B cell (primary cell): Measurements from ENCODE around the gene SORL1. TPM values are rescaled to one million over a fixed set of nuclear protein-coding genes. Genes with fewer than 3 reads are reported as not detected.

Experiments used
- ATAC-seq: fragments of 200-7000 bp; cut with Tn5 transposase; one replicate; pipeline ENCODE4 v1.10.0; 2021; ENCODE audit warnings: low read depth, mild to moderate bottlenecking, moderate number of reproducible peaks, moderate library complexity
- CTCF ChIA-PET: fragments of 350-600 bp; sonication (Branson Sonifier 250); formaldehyde crosslinking; loops from one replicate; lab custom pipeline; 2021; ENCODE audit warnings: antibody characterized with exemption, inconsistent platforms; lab: Charles Lee
- POLR2A ChIA-PET: fragments of 350-600 bp; sonication (Branson Sonifier 250); formaldehyde crosslinking; loops from one replicate; lab custom pipeline; 2021; ENCODE audit warnings: antibody characterized with exemption; lab: Charles Lee
- DNase-seq: peaks from one replicate; pipeline ENCODE4 v3.0.0; 2013
- H2AFZ ChIP-seq: 2 replicates; pipeline ENCODE4 v1.6.1; 2012; ENCODE audit warnings: mild to moderate bottlenecking, low read depth, low read length; ENCODE audit not compliant: insufficient read depth, poor library complexity, severe bottlenecking
- H3K27ac ChIP-seq, 2 donors: 1 replicate in 1 of 2; 2 replicates in 1 of 2; pipeline ENCODE4 v1.5.1; 2012 to 2013; ENCODE audit warnings: low read length in 2 of 2, mild to moderate bottlenecking in 2 of 2, moderate library complexity in 1 of 2
- H3K27me3 ChIP-seq, 4 experiments: fragments of 200-600 bp in 1 of 4; sonication (generic) in 1 of 4; replicated peaks in 1 of 4; 1 replicate in 2 of 4; 2 replicates in 2 of 4; pipeline versions ENCODE4 v1.6.1 to v1.7.0; 2013 to 2016; ENCODE audit warnings: low read length in 3 of 4, mild to moderate bottlenecking in 2 of 4, mixed read lengths in 1 of 4, moderate library complexity in 1 of 4; ENCODE audit not compliant: insufficient read depth in 4 of 4, control insufficient read depth in 3 of 4; ENCODE audit errors: control extremely low read depth in 1 of 4
- H3K36me3 ChIP-seq, 2 experiments: replicated peaks in 1 of 2; 1 replicate in 1 of 2; 2 replicates in 1 of 2; pipeline versions ENCODE4 v1.6.1 to v1.7.1; 2013; ENCODE audit warnings: low read length in 1 of 2; ENCODE audit not compliant: insufficient read depth in 2 of 2, control insufficient read depth in 1 of 2; ENCODE audit errors: control extremely low read depth in 1 of 2, extremely low read depth in 1 of 2
- H3K4me1 ChIP-seq, 2 donors: fragments of 200-600 bp in 1 of 2; sonication (generic) in 1 of 2; 1 replicate in 1 of 2; 2 replicates in 1 of 2; pipeline versions ENCODE4 v1.5.1 to v1.6.1; 2013 to 2017; ENCODE audit warnings: low read length in 2 of 2; ENCODE audit not compliant: control insufficient read depth in 2 of 2, insufficient read depth in 2 of 2
- H3K4me2 ChIP-seq: replicated peaks from 2 replicates; pipeline ENCODE3; 2012; ENCODE audit warnings: mild to moderate bottlenecking, low read depth, low read length; ENCODE audit not compliant: poor library complexity, severe bottlenecking
- H3K4me3 ChIP-seq, 5 experiments: fragments of 200-600 bp in 1 of 5; sonication (generic) in 1 of 5; 1 replicate in 3 of 5; 2 replicates in 2 of 5; pipeline versions ENCODE4 v1.5.1 to v1.7.0; 2011 to 2016; ENCODE audit warnings: low read length in 4 of 5, mild to moderate bottlenecking in 4 of 5, low read depth in 2 of 5, control low read depth in 1 of 5, moderate library complexity in 1 of 5; ENCODE audit not compliant: insufficient read depth in 1 of 5; ENCODE audit errors: control extremely low read depth in 1 of 5, extremely low read depth in 1 of 5
- H3K79me2 ChIP-seq: fragments of 200-600 bp; sonication (generic); one replicate; pipeline ENCODE4 v1.6.0; 2016; ENCODE audit warnings: low read length; ENCODE audit not compliant: control insufficient read depth, insufficient read depth
- H3K9ac ChIP-seq: fragments of 200-600 bp; sonication (generic); 2 replicates; pipeline ENCODE4 v1.6.1; 2017; ENCODE audit warnings: mild to moderate bottlenecking, low read length, moderate library complexity
- H3K9me3 ChIP-seq, 3 donors: one replicate each; pipeline versions ENCODE4 v1.6.1 to v1.7.1; 2013; ENCODE audit warnings: low read length in 2 of 3; ENCODE audit not compliant: control insufficient read depth in 2 of 3, insufficient read depth in 1 of 3; ENCODE audit errors: control extremely low read depth in 1 of 3
- H4K20me1 ChIP-seq: 2 replicates; pipeline ENCODE4 v1.6.0; 2012; ENCODE audit warnings: mild to moderate bottlenecking, low read length; ENCODE audit not compliant: insufficient read depth, control insufficient read depth, poor library complexity, severe bottlenecking
- H3K27ac Mint-ChIP-seq: one replicate; pipeline ENCODE4 v1.8.0; 2021; ENCODE audit warnings: mixed read lengths
- H3K27me3 Mint-ChIP-seq: one replicate; pipeline ENCODE4 v1.8.0; 2021; ENCODE audit warnings: mixed read lengths
- H3K4me1 Mint-ChIP-seq: one replicate; pipeline ENCODE4 v1.8.0; 2021; ENCODE audit warnings: mixed read lengths
- H3K4me3 Mint-ChIP-seq: one replicate; pipeline ENCODE4 v1.8.0; 2021; ENCODE audit warnings: mixed read lengths
- H3K9me3 Mint-ChIP-seq: one replicate; pipeline ENCODE4 v1.8.0; 2022; ENCODE audit warnings: mixed read lengths; ENCODE audit not compliant: insufficient read depth
- EZH2 ChIP-seq: IDR thresholded peaks from 2 replicates; pipeline ENCODE4 v1.6.1; 2012; ENCODE audit warnings: borderline replicate concordance, low read depth, mild to moderate bottlenecking, moderate library complexity, low read length; ENCODE audit not compliant: insufficient read depth, poor library complexity, severe bottlenecking
- WGBS: methylation state at CpG from one replicate; pipeline ENCODE4 v1.1.5; 2013; ENCODE audit warnings: missing lambda C conversion rate; ENCODE audit not compliant: insufficient coverage; 5-methylcytosine and 5-hydroxymethylcytosine counted together
- intact Hi-C: fragments of 100-400 bp; cut with micrococcal nuclease; formaldehyde crosslinking; loops from one replicate; pipeline ENCODE4 v1.10.0; 2022
- polyA plus RNA-seq: library from polyadenylated mRNA; depleted of rRNA; stranded (reverse); fragments of >200 nt; gene quantifications from 2 replicates; pipeline ENCODE4 v1.2.3, GENCODE V29; 2012
- total RNA-seq, 2 donors: library from RNA; stranded (reverse); fragments of 120-200 nt in 1 of 2; gene quantifications; 1 replicate in 1 of 2; 2 replicates in 1 of 2; pipeline versions ENCODE4 v1.2.3 to v1.2.4, GENCODE V29; 2013 to 2022
- TF ChIP-seq, protein P1 (sequence below): fragments of 200-600 bp; IDR thresholded peaks from one replicate; pipeline ENCODE4 v1.8.0; 2022; ENCODE audit warnings: antibody characterized with exemption, mild to moderate bottlenecking

Gene SORL1
- total and polyA plus RNA-seq, 2 donors (not counting 1 experiment from before 2014, with no cell fraction given): 13.0 to 396 TPM

DNA sequence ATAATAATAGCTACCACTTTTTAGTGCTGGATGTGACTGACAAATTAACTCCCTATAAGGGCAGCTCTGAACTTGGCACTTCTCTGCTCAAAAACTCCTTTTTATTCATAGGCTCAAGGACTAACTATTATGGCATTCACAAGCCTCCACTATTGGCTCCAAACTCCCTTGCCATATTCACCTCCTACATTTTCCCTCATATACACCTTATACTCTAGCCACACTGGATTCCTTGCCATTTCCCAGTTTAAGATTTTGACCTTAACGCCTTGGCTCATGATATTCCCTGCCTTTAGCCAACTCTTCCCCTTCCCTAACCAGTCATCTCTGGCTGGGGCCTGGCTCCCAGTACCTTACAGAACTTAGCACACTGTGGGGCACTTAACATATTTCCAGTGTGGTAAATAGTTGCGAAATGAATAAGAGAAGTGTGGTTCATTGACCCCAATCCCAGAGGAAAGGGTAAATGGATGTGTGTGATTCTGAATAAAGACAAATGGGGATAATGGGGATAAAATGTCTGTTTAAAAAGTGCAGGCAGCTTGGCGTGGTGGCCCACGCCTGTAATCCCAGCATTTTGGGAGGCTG, 40.0 kb upstream of the SORL1 start:
- H3K4me3 Mint-ChIP-seq: no peak overlapping the region
- peaks cover 2 to 4% of the 10 kb centered on the region in 2 donors for H3K4me1 ChIP-seq

DNA sequence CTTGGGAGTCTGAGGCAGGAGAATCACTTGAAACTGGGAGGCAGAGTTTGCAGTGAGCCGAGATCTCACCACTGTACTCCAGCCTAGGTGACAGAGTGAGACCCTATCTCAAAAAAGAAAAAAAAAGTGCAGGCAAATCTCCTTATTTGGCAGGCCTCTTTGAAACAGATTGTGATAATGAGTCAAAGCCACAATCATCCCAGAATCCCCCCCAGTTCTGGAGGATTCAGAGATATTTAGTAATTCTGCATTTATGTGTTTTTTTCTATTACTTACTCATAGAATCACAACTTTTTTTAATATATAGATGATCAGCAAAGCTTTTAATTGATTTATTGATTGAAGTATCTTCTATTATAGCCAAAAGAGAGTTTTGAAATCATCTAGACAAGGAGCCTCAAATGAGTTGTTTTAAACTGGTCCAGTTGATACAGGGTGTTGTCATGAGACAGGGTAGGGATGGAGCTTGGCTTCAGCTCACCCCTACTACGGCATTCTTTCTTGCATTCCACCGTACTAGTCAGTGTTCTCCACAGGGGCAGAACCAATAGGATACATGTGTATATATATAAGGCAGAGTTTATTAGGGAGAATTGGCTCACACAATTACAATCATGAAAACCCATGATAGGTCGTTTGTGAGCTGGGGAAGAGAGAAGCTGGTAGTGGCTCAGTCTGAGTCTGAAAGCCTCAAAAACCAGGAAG, 39.3 kb upstream of the SORL1 start:
- no peak overlapping the region for H3K9ac ChIP-seq
- H2AFZ ChIP-seq: no peak overlapping the region
- H3K4me3 Mint-ChIP-seq: no peak overlapping the region
- peaks cover 10 to 11% of the 10 kb centered on the region in 2 donors for H3K4me1 ChIP-seq
- intact Hi-C loops: no loop called here
- no peak overlapping the region for H3K4me2 ChIP-seq
- no peaks in the 10 kb centered on the region for H3K27me3 ChIP-seq
- POLR2A ChIA-PET: no interaction called here
- no peaks in the 10 kb centered on the region for H3K9me3 Mint-ChIP-seq
- WGBS: no CpG with 5 or more reads among the region's 4 CpGs
- no peak for ATAC-seq
- H3K36me3 ChIP-seq: no peaks in the 10 kb centered on the region
- no peaks in the 10 kb centered on the region for H3K9me3 ChIP-seq
- no peaks in the 10 kb centered on the region for H3K79me2 ChIP-seq
- peaks cover 13% of the 10 kb centered on the region for H3K4me1 Mint-ChIP-seq
- H3K4me3 ChIP-seq: no peak overlapping the region
- CTCF ChIA-PET: interaction anchor here (2.0 kb wide), 1 partner anchor 9 kb away, joined by 4 read pairs; no protein-coding TSS in a partner anchor
- no peak overlapping the region for H3K27ac ChIP-seq
- H3K27ac Mint-ChIP-seq: peak overlapping the region; percentile 68
- no peak for DNase-seq
- TF ChIP-seq EZH2: no peak
- TF ChIP-seq, protein P1, sequence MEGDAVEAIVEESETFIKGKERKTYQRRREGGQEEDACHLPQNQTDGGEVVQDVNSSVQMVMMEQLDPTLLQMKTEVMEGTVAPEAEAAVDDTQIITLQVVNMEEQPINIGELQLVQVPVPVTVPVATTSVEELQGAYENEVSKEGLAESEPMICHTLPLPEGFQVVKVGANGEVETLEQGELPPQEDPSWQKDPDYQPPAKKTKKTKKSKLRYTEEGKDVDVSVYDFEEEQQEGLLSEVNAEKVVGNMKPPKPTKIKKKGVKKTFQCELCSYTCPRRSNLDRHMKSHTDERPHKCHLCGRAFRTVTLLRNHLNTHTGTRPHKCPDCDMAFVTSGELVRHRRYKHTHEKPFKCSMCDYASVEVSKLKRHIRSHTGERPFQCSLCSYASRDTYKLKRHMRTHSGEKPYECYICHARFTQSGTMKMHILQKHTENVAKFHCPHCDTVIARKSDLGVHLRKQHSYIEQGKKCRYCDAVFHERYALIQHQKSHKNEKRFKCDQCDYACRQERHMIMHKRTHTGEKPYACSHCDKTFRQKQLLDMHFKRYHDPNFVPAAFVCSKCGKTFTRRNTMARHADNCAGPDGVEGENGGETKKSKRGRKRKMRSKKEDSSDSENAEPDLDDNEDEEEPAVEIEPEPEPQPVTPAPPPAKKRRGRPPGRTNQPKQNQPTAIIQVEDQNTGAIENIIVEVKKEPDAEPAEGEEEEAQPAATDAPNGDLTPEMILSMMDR: no peak
- H3K27me3 Mint-ChIP-seq: no peaks in the 10 kb centered on the region
- no peaks in the 10 kb centered on the region for H4K20me1 ChIP-seq

More for the DNA sequence above, 40.0 kb upstream of the SORL1 start:
- no peak for ATAC-seq
- Histone ChIP-seq H3K27me3 (no peaks in the 10 kb centered on the region), H3K4me3 (no peak overlapping the region), H2AFZ (no peak overlapping the region), H3K9me3 (no peaks in the 10 kb centered on the region), H3K36me3 (no peaks in the 10 kb centered on the region), H3K9ac (no peak overlapping the region), H3K27ac (no peak overlapping the region), H3K4me2 (no peak overlapping the region), H3K79me2 (no peaks in the 10 kb centered on the region), H4K20me1 (no peaks in the 10 kb centered on the region)
- no peaks in the 10 kb centered on the region for H3K27me3 Mint-ChIP-seq
- H3K27ac Mint-ChIP-seq: no peak overlapping the region
- ChIA-PET POLR2A (no interaction called here), CTCF (interaction anchor here (0.9 to 2.0 kb wide), 2 partner anchors 9 to 36 kb away, joined by 3 to 4 read pairs; no protein-coding TSS in a partner anchor)
- peaks cover 10% of the 10 kb centered on the region for H3K4me1 Mint-ChIP-seq
- 96% methylated on average over 4 of the region's 4 CpGs for WGBS
- TF ChIP-seq, protein P1: no peak
- no peaks in the 10 kb centered on the region for H3K9me3 Mint-ChIP-seq
- DNase-seq: no peak
- intact Hi-C loops: no loop called here
